IMR-90 (cell line): ENCODE measurements around the gene CTXN3. TPM values are rescaled to one million over a fixed set of nuclear protein-coding genes. Genes with fewer than 3 reads are reported as not detected.

ENCODE experiments used
- polyA plus RNA-seq, 3 experiments: library from polyadenylated mRNA; depleted of rRNA; stranded (reverse); fragments of >200 nt; gene quantifications; 2 replicates each; pipeline ENCODE4 v1.2.3, GENCODE V29; 2012; ENCODE audit warnings: low replicate concordance in 1 of 3
- total RNA-seq: library from RNA; depleted of rRNA; stranded (reverse); fragments of >200 nt; gene quantifications from 2 replicates; pipeline ENCODE4 v1.2.3, GENCODE V29; 2012; rRNA removed

The CTXN3 gene
- total and polyA plus RNA-seq, 2 of the 4 experiments (the other 2 are of a cell fraction) = not detected

Other genes with a start within 250 kb of the CTXN3 start
- 46.8 and 49.4 TPM in 2 replicates for gene PRRC1, start 131.4 kb upstream of the CTXN3 start, total RNA-seq
- gene PRRC1, start 131.4 kb upstream of the CTXN3 start, polyA plus RNA-seq (2012; rRNA removed) = 63.1 and 68.3 TPM in 2 replicates
- not detected in 2 replicates for gene CCDC192, start 54.3 kb downstream of the CTXN3 start, total RNA-seq
- not detected in 2 replicates for gene CCDC192, start 54.3 kb downstream of the CTXN3 start, polyA plus RNA-seq (2012; rRNA removed)